ENCODE results near the gene TLR5. TPM values are rescaled to one million over a fixed set of nuclear protein-coding genes. Genes with fewer than 3 reads are reported as not detected.

TLR5 gene
- total and polyA plus RNA-seq, 11 donors = 0.25 to 9.0 (median 1.7) TPM

DNA sequence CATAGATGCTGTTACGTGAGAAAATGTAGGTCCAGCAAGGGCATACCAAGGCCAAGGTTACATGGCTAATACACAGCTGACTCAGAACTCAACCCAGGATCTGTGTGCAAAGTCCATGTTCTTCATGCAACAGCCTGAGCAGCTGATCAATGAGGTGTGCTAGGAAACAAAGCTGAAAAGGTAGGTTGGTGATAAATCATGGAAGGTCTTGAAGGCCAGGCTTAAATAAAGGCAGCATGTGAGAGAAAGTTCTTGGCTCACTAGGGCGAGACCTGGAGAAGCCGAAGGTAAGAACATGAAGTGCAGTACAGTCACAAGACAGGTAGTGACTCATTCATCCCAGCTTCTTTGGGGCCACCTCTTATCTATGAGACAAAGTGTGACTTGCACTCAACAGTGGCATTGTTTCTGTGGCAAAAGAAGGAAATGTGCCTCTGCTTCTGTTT, 33.4 kb downstream of the TLR5 start:
- peak in 3 of 4 donors; percentile 26 to 48 (median 34) for ATAC-seq
- H3K4me1 ChIP-seq = peaks cover 0 to 19% (median 5%) of the 10 kb centered on the region in 12 donors
- TF ChIP-seq, protein P1, sequence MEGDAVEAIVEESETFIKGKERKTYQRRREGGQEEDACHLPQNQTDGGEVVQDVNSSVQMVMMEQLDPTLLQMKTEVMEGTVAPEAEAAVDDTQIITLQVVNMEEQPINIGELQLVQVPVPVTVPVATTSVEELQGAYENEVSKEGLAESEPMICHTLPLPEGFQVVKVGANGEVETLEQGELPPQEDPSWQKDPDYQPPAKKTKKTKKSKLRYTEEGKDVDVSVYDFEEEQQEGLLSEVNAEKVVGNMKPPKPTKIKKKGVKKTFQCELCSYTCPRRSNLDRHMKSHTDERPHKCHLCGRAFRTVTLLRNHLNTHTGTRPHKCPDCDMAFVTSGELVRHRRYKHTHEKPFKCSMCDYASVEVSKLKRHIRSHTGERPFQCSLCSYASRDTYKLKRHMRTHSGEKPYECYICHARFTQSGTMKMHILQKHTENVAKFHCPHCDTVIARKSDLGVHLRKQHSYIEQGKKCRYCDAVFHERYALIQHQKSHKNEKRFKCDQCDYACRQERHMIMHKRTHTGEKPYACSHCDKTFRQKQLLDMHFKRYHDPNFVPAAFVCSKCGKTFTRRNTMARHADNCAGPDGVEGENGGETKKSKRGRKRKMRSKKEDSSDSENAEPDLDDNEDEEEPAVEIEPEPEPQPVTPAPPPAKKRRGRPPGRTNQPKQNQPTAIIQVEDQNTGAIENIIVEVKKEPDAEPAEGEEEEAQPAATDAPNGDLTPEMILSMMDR (IDR thresholded peaks at IDR 0.05) = no peak
- TF ChIP-seq POLR2A (IDR thresholded peaks at IDR 0.05) = peak in 1 of 2 donors; percentile 14
- H3K27me3 ChIP-seq = no peaks in the 10 kb centered on the region
- no peaks in the 10 kb centered on the region for H3K9me3 ChIP-seq
- DNase-seq = no peak
- H3K27ac ChIP-seq = peak overlapping the region in 2 of 12 donors; percentile 12 to 38
- H3K36me3 ChIP-seq = peaks cover 0 to 4% (median 0%) of the 10 kb centered on the region in 9 donors
- WGBS, 4 donors = 80 to 94% (median 86%) methylated on average over 3 of the region's 3 CpGs
- intact Hi-C loops (cut with DNase I) = no loop called here
- H3K4me3 ChIP-seq = no peak overlapping the region

DNA sequence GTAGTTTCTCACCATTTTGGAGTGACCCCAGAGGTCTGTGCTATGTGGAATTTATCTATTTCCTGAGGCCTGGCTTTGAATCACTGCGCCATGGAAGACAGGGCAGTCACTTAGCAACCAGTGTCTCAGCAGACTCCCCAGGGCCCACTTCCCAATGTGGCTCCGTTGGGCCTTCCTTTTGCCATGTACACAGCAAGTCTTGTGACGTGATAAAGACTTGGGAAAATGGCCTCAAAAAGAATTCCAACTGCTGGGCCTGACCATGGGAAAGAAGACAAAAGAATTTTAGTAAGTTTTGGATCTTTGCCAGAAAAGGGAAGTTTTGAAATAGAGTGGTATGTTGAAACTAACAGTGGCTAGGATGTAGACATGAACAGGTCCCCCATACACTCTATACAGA, 36.2 kb downstream of the TLR5 start:
- Histone ChIP-seq H3K9me3 (no peaks in the 10 kb centered on the region), H3K36me3 (no peaks in the 10 kb centered on the region), H3K4me1 (peaks cover 0 to 26% (median 10%) of the 10 kb centered on the region in 12 donors), H3K4me3 (no peak overlapping the region), H3K27ac (peak overlapping the region in 3 of 12 donors; percentile 3 to 34 (median 33)), H3K27me3 (no peaks in the 10 kb centered on the region)
- WGBS, 4 donors = 38 to 55% (median 50%) methylated on average over 3 of the region's 3 CpGs
- peak in 3 of 4 donors; percentile 11 to 53 (median 20) for ATAC-seq
- peak in 2 of 5 donors; percentile 53 to 54 for DNase-seq
- TF ChIP-seq, protein P1 (IDR thresholded peaks at IDR 0.05) = no peak
- TF ChIP-seq POLR2A (IDR thresholded peaks at IDR 0.05) = no peak
- intact Hi-C loops (cut with DNase I) = no loop called here

DNA sequence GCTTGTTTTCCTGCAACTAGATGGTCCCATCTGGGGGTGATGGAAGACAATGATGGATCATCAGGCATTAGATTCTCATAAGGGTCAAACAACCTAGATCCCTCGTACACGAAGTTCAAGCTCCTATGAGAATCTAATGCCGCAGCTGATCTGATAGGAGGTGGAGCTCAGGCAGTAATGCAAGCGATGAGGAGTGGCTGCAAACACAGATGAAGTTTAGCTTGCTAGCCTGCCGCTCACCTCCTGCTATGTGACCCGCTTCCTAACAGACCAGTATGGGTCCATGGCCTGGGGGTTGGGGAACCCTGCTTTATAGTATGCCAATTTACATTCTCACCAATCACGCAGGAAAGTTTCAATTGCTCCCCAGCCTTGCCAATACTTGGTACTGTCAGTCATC, 37.5 kb downstream of the TLR5 start:
- Histone ChIP-seq H3K4me3 (no peak overlapping the region), H3K27me3 (no peaks in the 10 kb centered on the region), H3K36me3 (no peaks in the 10 kb centered on the region), H3K4me1 (peaks cover 0 to 26% (median 10%) of the 10 kb centered on the region in 12 donors), H3K27ac (no peak overlapping the region), H3K9me3 (no peaks in the 10 kb centered on the region)
- TF ChIP-seq, protein P1 (IDR thresholded peaks at IDR 0.05) = no peak
- TF ChIP-seq POLR2A (IDR thresholded peaks at IDR 0.05) = no peak
- intact Hi-C loops (cut with DNase I) = no loop called here
- WGBS, 4 donors = 97 to 99% (median 98%) methylated on average over 7 of the region's 7 CpGs
- ATAC-seq (no peak), DNase-seq (no peak)

DNA sequence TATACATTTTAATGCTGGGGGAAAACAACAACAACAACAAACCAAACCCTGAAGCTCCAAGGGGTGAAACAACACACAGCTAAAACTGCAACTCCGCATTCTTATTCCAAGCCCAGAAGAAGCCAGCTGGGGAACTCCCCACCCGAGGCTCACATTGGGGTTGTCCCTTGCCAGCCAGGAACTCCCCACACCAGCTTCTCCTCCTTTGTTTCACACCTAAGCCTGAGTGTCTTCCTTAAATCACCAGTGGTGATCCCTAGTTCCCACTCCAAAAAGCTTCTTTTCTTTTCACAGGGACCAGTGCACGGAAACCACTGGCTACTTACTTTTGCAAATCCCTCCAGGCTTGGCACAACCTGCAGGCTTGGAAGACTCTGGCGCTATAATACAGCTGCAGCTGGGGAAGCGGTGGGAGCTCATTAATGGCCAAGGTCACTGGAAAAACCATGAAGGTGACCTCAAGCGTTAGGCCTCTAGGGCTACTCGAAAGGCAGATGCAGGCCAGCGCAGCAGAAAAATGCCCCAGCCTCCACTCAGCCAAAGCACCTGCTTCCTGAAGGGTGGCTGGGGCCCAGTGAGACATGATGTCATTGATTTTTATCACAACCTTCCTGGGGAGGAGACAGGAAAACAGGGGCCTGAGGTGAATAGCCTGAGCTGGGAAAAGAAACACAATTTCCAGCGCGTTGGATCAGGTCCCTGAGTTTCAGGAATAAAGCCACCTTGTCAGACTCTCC, 40.1 kb downstream of the TLR5 start:
- no peaks in the 10 kb centered on the region for H3K36me3 ChIP-seq
- intact Hi-C loops (cut with DNase I) = no loop called here
- H3K4me1 ChIP-seq = peaks cover 0 to 26% (median 10%) of the 10 kb centered on the region in 12 donors
- no peak overlapping the region for H3K4me3 ChIP-seq
- WGBS, 4 donors = 43 to 66% (median 51%) methylated on average over 10 of the region's 10 CpGs
- H3K27me3 ChIP-seq = no peaks in the 10 kb centered on the region
- peak overlapping the region in 4 of 12 donors; percentile 9 to 30 (median 22) for H3K27ac ChIP-seq
- H3K9me3 ChIP-seq = peaks cover 0 to 10% (median 0%) of the 10 kb centered on the region in 12 donors
- DNase-seq (peak in 4 of 5 donors; percentile 36 to 74 (median 64)), ATAC-seq (peak; percentile 83 to 94 (median 88))
- TF ChIP-seq, protein P1 (IDR thresholded peaks at IDR 0.05) = no peak
- TF ChIP-seq POLR2A (IDR thresholded peaks at IDR 0.05) = peak in 1 of 2 donors; percentile 28

Measured in heart left ventricle (tissue), 16 donors.